Naive thymus-derived CD8-positive, alpha-beta T cell (primary cell): ENCODE data around the gene KCTD20. TPM values are rescaled to one million over a fixed set of nuclear protein-coding genes. Genes with fewer than 3 reads are reported as not detected.
"Not testable (repeated sequence)": the region's sequence is repeated elsewhere in the genome, so short reads cannot be mapped to it uniquely, and the experiment has no call there.

Experiments
- ATAC-seq, 2 donors: fragments of 150-1000 bp; cut with Tn5 transposase in 1 of 2; sonication (Bioruptor Pico), chemical (Tn5 transposase) in 1 of 2; 1 replicate in 1 of 2; 2 replicates in 1 of 2; pipeline ENCODE4 v1.10.0; 2021; ENCODE audit warnings: mild to moderate bottlenecking in 2 of 2, moderate library complexity in 2 of 2
- POLR2A ChIA-PET: fragments of 350-600 bp; sonication (Branson Sonifier 250); formaldehyde crosslinking; loops from one replicate; lab custom pipeline; 2021; ENCODE audit warnings: antibody characterized with exemption; lab: Charles Lee
- DNase-seq, 10 donors: peaks; one replicate each; pipeline versions ENCODE4 v3.0.0 to v3.0.0-alpha.2; 2020 to 2022
- H3K27ac Mint-ChIP-seq, 10 donors: one replicate each; pipeline ENCODE4 v1.8.0; 2020 to 2022; ENCODE audit warnings: mild to moderate bottlenecking in 10 of 10, mixed read lengths in 10 of 10, moderate library complexity in 4 of 10, inconsistent platforms in 1 of 10
- H3K27me3 Mint-ChIP-seq, 5 donors: one replicate each; pipeline ENCODE4 v1.8.0; 2021 to 2022; ENCODE audit warnings: mixed read lengths in 5 of 5
- H3K36me3 Mint-ChIP-seq, 3 donors: one replicate each; pipeline ENCODE4 v1.8.0; 2020 to 2022; ENCODE audit warnings: mixed read lengths in 3 of 3, mild to moderate bottlenecking in 2 of 3, inconsistent platforms in 1 of 3
- H3K4me1 Mint-ChIP-seq, 4 donors: one replicate each; pipeline ENCODE4 v1.8.0; 2021 to 2022; ENCODE audit warnings: mixed read lengths in 4 of 4
- H3K4me3 Mint-ChIP-seq, 10 donors: one replicate each; pipeline ENCODE4 v1.8.0; 2020 to 2022; ENCODE audit warnings: mild to moderate bottlenecking in 10 of 10, mixed read lengths in 10 of 10, moderate library complexity in 6 of 10, inconsistent platforms in 1 of 10
- H3K9me3 Mint-ChIP-seq, 9 donors: one replicate each; pipeline ENCODE4 v1.8.0; 2020 to 2022; ENCODE audit warnings: mixed read lengths in 9 of 9, mild to moderate bottlenecking in 3 of 9, inconsistent platforms in 1 of 9, moderate library complexity in 1 of 9
- polyA plus RNA-seq, 3 donors: library from polyadenylated mRNA; unstranded; fragments of 300-500 nt; fragmentation: Illumina TruSeq; gene quantifications; one replicate each; pipeline ENCODE4 v1.2.3, GENCODE V29; 2021
- total RNA-seq, 8 experiments: library from RNA in 2 of 8; stranded (reverse) in 2 of 8; gene quantifications; one replicate each; pipeline ENCODE4 v1.2.3 and lab custom pipeline; 2021 to 2026

The KCTD20 gene
- 10 to 100 TPM; 35.1 to 35.2 TPM for total RNA-seq
- polyA plus RNA-seq = 10 to 100 TPM; 25.0 to 31.5 (median 31.3) TPM
- total RNA-seq (lab: John Stamatoyannopoulos, UW) = 96.0 to 207 (median 165) reads per million in 6 experiments

DNA sequence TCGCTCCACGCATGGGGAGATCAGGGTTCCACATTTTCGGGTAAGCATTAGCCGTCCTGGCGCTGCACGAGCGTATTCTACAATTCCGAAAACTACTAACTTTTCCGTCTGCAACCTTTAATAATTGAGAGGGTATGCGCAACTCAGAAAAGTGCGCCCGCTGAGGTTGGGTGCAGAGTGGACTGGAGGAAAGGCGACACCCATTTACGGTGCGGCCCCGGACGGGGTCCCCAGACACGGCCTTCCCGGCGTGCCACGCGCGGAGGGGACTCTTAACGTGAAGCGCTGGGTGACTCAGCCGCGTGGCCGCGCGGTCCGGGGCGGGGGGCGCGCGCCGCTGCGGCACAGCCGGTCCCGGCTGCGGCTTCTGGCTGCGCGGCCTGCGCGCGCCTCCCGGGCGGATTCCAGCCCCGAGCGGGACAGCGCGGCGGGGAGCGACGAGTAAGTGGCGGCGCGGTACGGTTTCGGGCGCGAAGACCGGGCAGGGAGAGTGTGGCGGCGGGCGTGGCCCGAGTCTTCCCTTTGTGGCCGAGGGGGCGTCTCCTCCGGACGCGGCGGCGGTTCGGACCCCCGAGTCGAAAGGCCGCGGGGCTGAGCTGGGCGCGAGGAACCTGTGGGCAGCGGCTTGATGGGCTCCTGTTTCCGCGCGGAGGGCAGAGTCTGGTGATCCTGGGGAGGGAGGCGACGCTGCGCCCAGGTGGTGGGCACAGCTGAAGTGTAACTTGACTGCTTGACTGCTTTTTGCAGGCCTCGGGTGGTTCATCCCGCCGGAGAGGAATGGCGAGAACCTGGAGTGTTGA lies at the start of gene KCTD20, which contains the start of gene PXT1:
Gene KCTD20 (plus strand): TSS at position 330 of the 800 bp plus-strand sequence. CDS start 27,098 bp downstream, outside the sequence.
Gene PXT1 (minus strand): TSS at position 184 of the 800 bp plus-strand sequence. CDS start 16,772 bp downstream, outside the sequence.
- no peaks in the 10 kb centered on the region for H3K36me3 Mint-ChIP-seq
- ATAC-seq (peak; percentile 82 to 83), DNase-seq (peak; percentile 73 to 89 (median 81))
- H3K27ac Mint-ChIP-seq = peak within 1 kb of the TSS; percentile 94 to 99 (median 98)
- H3K4me1 Mint-ChIP-seq = peaks cover 15 to 56% (median 45%) of the 10 kb centered on the region in 4 donors
- no peaks in the 10 kb centered on the region for H3K9me3 Mint-ChIP-seq
- POLR2A ChIA-PET = interaction anchor here (0.6 to 2.6 kb wide), 15 partner anchors 20 to 311 kb away, joined by 3 to 9 read pairs (median 4); partner anchors contain the start of gene CDKN1A
- peak within 1 kb of the TSS; percentile 91 to 99 (median 97) for H3K4me3 Mint-ChIP-seq
- no peaks in the 10 kb centered on the region for H3K27me3 Mint-ChIP-seq

DNA sequence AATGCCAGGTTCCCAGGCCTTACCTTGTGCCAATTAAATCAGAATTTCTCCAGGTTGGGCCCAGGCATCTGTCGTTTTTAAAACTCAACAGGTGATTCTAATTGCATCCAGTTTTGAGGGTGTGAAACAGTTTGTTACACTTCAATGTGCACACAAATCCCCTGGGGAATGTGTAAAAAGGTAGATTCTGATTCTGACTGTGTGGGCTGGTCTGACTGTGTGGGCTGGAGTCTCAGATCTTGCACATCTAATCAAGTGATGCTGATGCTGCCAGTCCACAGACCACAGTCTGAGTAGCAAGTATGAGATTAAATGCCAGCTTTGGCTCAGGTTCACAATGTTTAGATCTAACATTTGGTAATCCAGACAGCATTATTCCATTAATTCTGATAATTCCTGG lies 42.8 kb upstream of the KCTD20 start:
- Mint-ChIP-seq H3K9me3 (peaks cover 0 to 1% (median 0%) of the 10 kb centered on the region in 9 donors), H3K4me1 (no peaks in the 10 kb centered on the region), H3K4me3 (no peak overlapping the region), H3K36me3 (no peaks in the 10 kb centered on the region), H3K27me3 (peaks cover 3 to 14% (median 13%) of the 10 kb centered on the region in 5 donors), H3K27ac (no peak overlapping the region)
- POLR2A ChIA-PET = no interaction called here
- DNase-seq (no peak), ATAC-seq (no peak)

DNA sequence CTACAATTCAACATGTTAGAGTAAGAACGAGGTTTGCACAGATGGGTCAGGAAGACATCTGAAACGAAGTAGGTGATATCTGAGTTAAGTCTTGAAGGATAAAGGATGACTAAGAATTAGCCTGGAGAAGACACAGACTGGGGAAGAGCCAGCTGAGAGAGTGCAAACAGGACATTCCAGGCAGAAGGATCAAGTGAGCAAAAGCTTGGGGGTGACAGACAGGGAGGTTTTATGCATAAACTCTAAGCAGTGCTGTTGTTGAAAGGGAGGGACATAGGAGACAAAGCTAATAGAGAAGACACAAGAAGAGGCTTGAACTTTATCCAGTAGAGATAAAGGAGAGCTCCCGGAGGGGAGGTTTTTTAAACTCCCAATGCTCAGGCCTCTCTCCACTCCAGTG lies 40.3 kb upstream of the KCTD20 start:
- Mint-ChIP-seq H3K4me3 (no peak overlapping the region), H3K36me3 (no peaks in the 10 kb centered on the region), H3K4me1 (no peaks in the 10 kb centered on the region), H3K27ac (peak overlapping the region in 1 of 10 donors; percentile 3), H3K9me3 (peaks cover 0 to 1% (median 0%) of the 10 kb centered on the region in 9 donors), H3K27me3 (peaks cover 3 to 14% (median 13%) of the 10 kb centered on the region in 5 donors)
- ATAC-seq (no peak), DNase-seq (no peak)
- POLR2A ChIA-PET = no interaction called here

DNA sequence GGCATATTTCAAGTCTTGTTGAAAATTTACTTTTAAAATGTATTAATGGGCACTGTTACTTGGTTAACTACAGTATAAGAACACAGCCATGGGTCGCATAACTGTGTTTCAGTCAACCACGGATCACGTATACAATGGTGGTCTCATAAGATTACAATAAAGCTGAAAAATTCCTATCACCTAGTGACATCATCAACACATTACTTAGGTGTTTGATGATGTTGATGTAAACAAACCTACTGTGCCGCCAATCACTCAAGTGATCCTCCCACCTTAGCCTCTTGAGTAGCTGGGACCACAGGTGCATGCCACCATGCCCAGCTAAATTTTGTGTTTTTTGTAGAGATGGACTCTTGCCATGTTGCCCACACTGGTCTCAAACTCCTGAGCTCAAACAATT lies 38.6 kb upstream of the KCTD20 start:
- no peak for ATAC-seq
- POLR2A ChIA-PET = no interaction called here

DNA sequence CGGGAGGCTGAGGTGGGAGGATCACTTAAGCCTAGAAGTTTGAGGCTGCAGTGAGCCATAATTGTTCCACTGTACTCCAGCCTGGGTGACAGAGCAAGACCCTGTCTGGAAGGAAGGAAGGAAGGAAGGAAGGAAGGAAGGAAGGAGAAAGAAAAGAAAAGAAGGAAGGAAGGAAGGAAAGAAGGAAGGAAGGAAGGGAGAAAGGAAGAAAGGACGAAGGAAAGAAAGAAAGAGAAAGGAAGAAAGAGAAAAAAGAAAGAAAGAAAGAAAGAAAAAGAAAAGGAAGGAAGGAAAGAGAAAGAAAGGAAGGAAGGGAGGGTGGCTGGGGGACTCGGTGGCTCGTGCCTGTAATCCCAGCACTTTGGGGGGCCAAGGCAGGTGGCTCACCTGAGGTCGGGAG lies 33.1 kb upstream of the KCTD20 start:
- H3K4me3 Mint-ChIP-seq, H3K27me3 Mint-ChIP-seq, DNase-seq, H3K4me1 Mint-ChIP-seq, POLR2A ChIA-PET, H3K27ac Mint-ChIP-seq, H3K9me3 Mint-ChIP-seq, ATAC-seq, H3K36me3 Mint-ChIP-seq: not testable (repeated sequence)

More for the DNA sequence above, 38.6 kb upstream of the KCTD20 start:
- no peaks in the 10 kb centered on the region for H3K36me3 Mint-ChIP-seq
- H3K4me3 Mint-ChIP-seq = no peak overlapping the region
- H3K4me1 Mint-ChIP-seq = no peaks in the 10 kb centered on the region
- H3K27ac Mint-ChIP-seq = peak overlapping the region in 1 of 10 donors; percentile 14
- peaks cover 0 to 1% (median 0%) of the 10 kb centered on the region in 9 donors for H3K9me3 Mint-ChIP-seq
- DNase-seq = no peak
- H3K27me3 Mint-ChIP-seq = peaks cover 3 to 21% (median 14%) of the 10 kb centered on the region in 5 donors

DNA sequence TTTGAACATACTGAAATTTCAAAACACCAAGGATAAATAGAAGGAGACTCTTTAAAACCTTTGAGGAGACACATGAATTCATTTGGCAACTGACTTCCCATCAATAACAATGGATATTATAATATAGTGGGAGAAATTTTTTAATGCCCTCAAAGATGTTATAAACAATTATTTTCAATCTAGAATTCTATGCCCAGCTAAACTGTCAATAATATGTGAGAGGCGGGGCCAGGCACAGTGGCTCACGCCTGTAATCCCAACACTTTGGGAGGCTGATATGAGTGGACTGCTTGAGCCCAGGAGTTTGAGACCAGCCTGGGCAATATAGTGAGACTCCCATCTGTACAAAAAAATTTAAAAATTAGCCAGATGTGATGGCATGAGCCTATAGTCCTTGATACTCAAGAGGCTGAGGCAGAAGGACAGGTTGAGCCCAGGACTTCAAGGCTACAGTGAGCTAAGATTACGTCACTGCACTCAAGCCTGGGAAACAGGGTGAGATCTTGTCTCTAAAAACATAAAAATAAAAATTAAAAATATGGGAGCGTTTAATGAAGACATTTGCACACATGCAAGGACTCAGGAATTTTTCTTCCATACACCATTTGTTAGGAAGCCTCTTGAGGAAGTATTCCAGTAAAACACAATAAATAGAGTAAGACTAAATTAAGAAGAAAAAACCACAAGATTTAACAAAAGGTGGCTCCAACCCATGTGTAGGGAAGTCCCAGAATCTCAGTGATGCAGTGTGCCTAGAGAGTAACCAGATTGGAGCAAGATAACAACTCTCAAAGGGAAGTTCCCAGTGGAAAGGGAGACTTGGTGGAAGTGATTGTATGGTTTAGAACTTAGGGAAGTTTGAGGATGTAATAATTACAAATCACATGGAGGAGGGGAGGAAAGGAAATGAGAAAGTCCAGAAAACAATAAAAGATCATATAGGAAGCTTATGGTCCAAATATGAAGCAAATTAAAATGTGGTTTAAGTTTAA lies 29.0 kb upstream of the KCTD20 start:
- ATAC-seq (no peak), DNase-seq (no peak)
- peaks cover 0 to 4% (median 0%) of the 10 kb centered on the region in 5 donors for H3K27me3 Mint-ChIP-seq
- H3K4me1 Mint-ChIP-seq = peaks cover 0 to 5% (median 0%) of the 10 kb centered on the region in 4 donors
- POLR2A ChIA-PET = no interaction called here
- H3K9me3 Mint-ChIP-seq = peaks cover 0 to 10% (median 4%) of the 10 kb centered on the region in 9 donors
- H3K36me3 Mint-ChIP-seq = peaks cover 0 to 5% (median 4%) of the 10 kb centered on the region in 3 donors
- no peak overlapping the region for H3K27ac Mint-ChIP-seq
- no peak overlapping the region for H3K4me3 Mint-ChIP-seq

DNA sequence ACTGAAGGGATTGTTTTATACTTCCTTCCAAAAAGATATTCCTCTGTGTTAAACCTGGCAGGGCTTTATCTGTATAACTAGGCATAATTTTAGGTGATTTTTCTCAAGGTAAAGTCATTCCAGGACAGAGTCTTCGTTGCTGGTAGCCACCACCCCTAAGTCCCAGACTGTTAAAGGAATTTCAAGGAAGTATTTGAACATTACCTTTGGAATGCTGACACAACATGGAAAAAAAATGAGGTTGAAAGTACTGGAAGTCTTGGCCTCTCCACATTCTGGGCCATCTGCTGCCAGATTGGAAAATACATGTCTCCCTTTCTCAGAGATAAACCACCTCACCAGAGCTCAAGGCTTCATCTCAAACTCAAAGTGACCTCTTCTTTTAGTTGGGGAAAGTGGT lies 28.3 kb upstream of the KCTD20 start:
- Mint-ChIP-seq H3K27ac (no peak overlapping the region), H3K27me3 (peaks cover 0 to 2% (median 0%) of the 10 kb centered on the region in 5 donors), H3K4me1 (peaks cover 0 to 5% (median 0%) of the 10 kb centered on the region in 4 donors), H3K36me3 (peaks cover 0 to 5% (median 4%) of the 10 kb centered on the region in 3 donors), H3K9me3 (peaks cover 0 to 10% (median 4%) of the 10 kb centered on the region in 9 donors), H3K4me3 (no peak overlapping the region)
- ATAC-seq (no peak), DNase-seq (no peak)
- POLR2A ChIA-PET = no interaction called here

DNA sequence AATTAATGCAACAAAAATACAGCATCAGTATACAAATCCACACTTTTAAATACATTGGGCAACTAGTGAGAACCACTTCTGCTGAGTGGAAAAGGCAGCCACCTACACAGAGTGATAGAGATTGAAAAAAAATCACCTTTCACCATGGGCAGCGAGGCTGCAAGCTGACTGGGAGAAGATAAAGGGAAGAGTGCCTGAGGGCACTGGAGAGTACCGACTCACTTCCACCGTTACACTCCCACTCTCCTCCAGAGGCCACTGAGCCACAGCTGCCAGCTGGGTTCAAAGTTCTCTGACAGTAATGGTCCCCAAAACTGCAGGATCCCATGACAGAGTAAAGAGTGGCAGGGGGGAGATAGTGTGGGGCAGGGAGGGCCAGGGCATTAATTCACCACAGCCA lies 24.2 kb upstream of the KCTD20 start:
- H3K36me3 Mint-ChIP-seq = no peaks in the 10 kb centered on the region
- no peak overlapping the region for H3K4me3 Mint-ChIP-seq
- POLR2A ChIA-PET = interaction anchor here (0.6 to 1.1 kb wide), 2 partner anchors 126 to 179 kb away, joined by 3 read pairs; no protein-coding TSS in a partner anchor
- no peak overlapping the region for H3K27ac Mint-ChIP-seq
- peaks cover 5 to 13% (median 10%) of the 10 kb centered on the region in 4 donors for H3K4me1 Mint-ChIP-seq
- ATAC-seq (no peak), DNase-seq (no peak)
- H3K9me3 Mint-ChIP-seq = no peaks in the 10 kb centered on the region
- H3K27me3 Mint-ChIP-seq = no peaks in the 10 kb centered on the region

DNA sequence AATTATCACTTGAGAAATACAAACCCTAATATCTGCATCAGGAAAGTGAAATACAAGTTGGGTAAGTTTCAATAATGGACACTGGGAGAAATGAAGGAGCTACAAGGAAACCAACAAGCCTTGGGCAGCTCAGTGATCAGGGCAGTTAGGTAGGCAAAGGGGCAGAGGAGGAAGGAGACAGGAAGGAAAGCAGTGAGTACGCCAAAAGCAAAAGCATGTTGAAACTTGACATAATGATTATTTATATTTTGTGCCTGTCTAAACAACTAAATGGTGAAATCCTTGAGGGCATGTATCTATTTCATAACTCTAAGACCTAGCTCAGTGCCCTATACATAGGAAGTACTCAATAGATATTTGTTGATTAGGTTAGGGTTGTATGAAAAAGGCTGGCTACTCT lies 23.5 kb upstream of the KCTD20 start:
- H3K36me3 Mint-ChIP-seq = no peaks in the 10 kb centered on the region
- DNase-seq (no peak), ATAC-seq (no peak)
- H3K4me3 Mint-ChIP-seq = no peak overlapping the region
- H3K9me3 Mint-ChIP-seq = no peaks in the 10 kb centered on the region
- no peaks in the 10 kb centered on the region for H3K27me3 Mint-ChIP-seq
- no peak overlapping the region for H3K27ac Mint-ChIP-seq
- POLR2A ChIA-PET = no interaction called here
- peaks cover 9 to 18% (median 15%) of the 10 kb centered on the region in 4 donors for H3K4me1 Mint-ChIP-seq

DNA sequence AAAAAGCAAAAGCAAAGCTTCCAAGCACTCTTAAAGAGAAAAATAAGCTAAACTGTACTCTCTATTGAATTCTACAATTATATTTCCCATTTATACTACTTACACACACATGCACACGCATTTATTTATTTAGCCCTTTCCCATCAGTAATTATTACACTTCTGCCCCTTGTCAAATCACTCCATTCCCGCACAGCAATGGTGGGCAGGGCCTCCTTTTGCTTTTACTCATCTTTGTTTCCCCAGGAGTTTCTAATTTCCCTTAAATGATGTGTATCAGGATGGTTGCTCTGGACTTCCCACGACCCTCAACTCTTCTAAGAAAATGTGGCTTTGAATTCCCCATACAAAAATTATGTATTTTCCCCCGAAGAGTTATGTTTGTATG lies 20.1 kb upstream of the KCTD20 start:
- H3K9me3 Mint-ChIP-seq = no peaks in the 10 kb centered on the region
- no peaks in the 10 kb centered on the region for H3K27me3 Mint-ChIP-seq
- peak overlapping the region; percentile 86 to 97 (median 94) for H3K27ac Mint-ChIP-seq
- H3K4me1 Mint-ChIP-seq = peaks cover 9 to 18% (median 15%) of the 10 kb centered on the region in 4 donors
- POLR2A ChIA-PET = interaction anchor here (0.6 to 2.2 kb wide), 7 partner anchors 19 to 257 kb away, joined by 3 to 9 read pairs (median 6); partner anchors contain the start of genes KCTD20, PXT1 and SRSF3
- ATAC-seq (no peak), DNase-seq (no peak)
- H3K4me3 Mint-ChIP-seq = peak overlapping the region; percentile 89 to 96 (median 93)
- no peaks in the 10 kb centered on the region for H3K36me3 Mint-ChIP-seq

DNA sequence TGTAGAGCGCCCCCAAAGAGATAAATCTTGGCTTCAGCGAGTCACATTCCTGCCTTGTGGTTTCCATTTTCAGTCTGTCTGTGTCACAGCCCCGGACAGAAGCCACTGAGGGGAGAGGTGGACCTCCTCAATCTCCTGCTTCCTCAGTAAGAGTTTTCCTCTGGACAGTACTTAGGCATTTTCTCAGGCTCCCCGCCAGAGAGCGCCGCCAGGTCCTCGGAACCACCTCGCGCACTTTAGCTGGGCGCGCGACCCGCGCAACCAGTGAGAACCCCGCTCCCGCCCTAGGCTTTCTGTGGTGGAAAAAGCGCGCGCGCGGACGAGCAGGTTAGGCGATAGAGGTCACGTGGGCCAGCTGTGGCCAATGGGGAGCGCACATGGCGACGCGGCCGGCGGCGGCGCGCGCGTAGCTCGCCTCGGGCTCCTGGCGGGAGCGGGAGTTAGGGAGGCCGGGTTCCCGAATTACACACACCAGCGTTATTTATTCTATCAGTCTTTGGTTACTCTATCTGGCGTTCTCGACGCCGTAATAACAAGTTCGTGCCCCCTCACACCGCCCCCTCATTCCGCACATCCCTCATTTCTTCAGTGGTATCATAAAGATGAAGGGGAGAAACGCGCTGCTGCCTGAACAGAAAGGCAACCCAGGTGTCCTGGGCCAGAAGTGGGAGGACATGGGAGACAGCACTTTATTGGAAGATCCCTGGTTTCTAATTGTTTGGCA lies 19.5 kb upstream of the KCTD20 start:
- Mint-ChIP-seq H3K27me3 (no peaks in the 10 kb centered on the region), H3K27ac (peak overlapping the region; percentile 86 to 97 (median 94)), H3K4me3 (peak overlapping the region; percentile 89 to 96 (median 93)), H3K9me3 (no peaks in the 10 kb centered on the region), H3K4me1 (peaks cover 9 to 18% (median 15%) of the 10 kb centered on the region in 4 donors), H3K36me3 (no peaks in the 10 kb centered on the region)
- peak; percentile 95 to 99 (median 98) for DNase-seq
- ATAC-seq = peak; percentile 94 to 97
- POLR2A ChIA-PET = interaction anchor here (0.5 to 2.2 kb wide), 10 partner anchors 12 to 257 kb away, joined by 3 to 9 read pairs (median 6); partner anchors contain the start of genes KCTD20, PXT1 and SRSF3
